Left colon (tissue), 2 donors: ENCODE measurements around the gene BCAR1. TPM values are rescaled to one million over a fixed set of nuclear protein-coding genes. Genes with fewer than 3 reads are reported as not detected.
"Not testable (repeated sequence)": the region's sequence is repeated elsewhere in the genome, so short reads cannot be mapped to it uniquely, and the experiment has no call there.

Experiments used
- ATAC-seq: fragments of 200-7000 bp; cut with Tn5 transposase; one replicate; pipeline ENCODE4 v1.9.1; 2020; ENCODE audit warnings: mild to moderate bottlenecking, moderate library complexity
- DNase-seq, 2 donors: peaks; one replicate each; pipeline ENCODE4 v3.0.0-alpha.2; 2020
- intact Hi-C, 2 donors: fragments of 100-400 bp; cut with DNase I in 1 of 2; cut with micrococcal nuclease in 1 of 2; formaldehyde crosslinking; loops; one replicate each; pipeline versions ENCODE4 v1.11.2 to v1.14.0; 2022; cut with DNase I, micrococcal nuclease
- total RNA-seq, 2 donors: library from RNA; stranded (reverse); fragmentation: NEBNext Ultra II Directional; extraction: Animal tissue kit (Norgen Biotek cat#: 25700); gene quantifications; one replicate each; pipeline ENCODE4 v1.2.1, GENCODE V29; 2021
- donor health status: DM: no; HTN: no; CAD: no.
- donor health status: DM: yes; HTN: yes; CAD: no.

Gene BCAR1
- total RNA-seq, 2 donors from 2014 or later: 139 to 145 TPM

DNA sequence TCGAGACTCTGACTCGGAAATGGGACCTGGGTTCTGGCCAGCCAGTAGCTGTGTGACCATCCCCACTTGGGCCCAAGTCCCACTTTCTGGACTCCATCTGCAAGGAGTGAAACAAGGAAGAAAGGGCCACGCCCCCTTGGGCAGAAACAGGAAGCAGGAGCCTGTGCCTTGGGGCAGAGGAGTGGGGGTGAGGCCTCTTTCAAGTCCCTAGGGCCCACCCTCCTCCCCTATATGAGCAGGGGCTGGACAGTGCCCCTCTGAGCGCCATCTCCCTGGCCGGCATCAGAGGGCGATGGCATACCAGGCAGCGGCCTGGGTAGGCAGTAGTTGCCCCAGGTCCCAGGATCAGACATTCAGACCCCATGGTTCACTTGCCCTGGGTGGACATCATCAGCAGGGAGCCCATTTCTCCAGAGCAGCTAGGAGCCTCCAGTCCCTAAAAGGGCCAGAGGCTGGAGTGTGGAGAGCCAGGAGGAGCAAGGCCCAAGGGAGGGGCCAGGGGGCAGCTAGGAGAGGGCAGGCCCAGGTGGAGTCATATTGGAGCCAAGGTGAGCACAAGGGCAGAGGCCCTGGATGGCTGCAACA is 7.1 kb downstream of the BCAR1 start:
- intact Hi-C loops: no loop called here
- ATAC-seq: peak; percentile 37
- peak; percentile 65 to 69 for DNase-seq

- no peak for DNase-seq
- no peak for ATAC-seq
- intact Hi-C loops: no loop called here
Measured at GRCh38 chr16:75243667-75244224, 7.7 kb downstream of the BCAR1 start.

GRCh38 chr16:75242436-75243078 is 8.9 kb downstream of the BCAR1 start:
- DNase-seq, intact Hi-C loops, ATAC-seq: not testable (repeated sequence)

GRCh38 chr16:75241955-75242354 is 9.5 kb downstream of the BCAR1 start:
- no peak for ATAC-seq
- intact Hi-C loops: no loop called here
- no peak for DNase-seq

DNA sequence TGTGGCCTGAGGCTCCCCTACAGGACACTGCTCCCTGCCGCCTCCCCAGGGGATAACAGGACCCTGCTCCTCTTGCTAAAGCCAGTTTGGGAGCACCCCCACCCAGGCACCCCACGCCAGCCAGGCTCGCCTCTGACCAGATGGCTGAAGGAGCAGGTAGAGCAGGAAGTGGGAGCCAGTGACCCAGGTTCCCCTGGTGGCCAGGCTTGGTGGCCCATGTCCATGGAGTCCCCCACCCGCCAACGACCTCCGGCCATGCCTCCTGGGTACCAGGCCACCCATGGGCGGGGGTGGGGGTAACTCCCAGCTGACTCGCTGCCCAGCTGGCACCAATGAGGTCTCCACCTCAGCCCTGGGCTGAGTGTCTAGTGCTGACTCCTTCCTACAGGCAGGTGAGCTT is 10.0 kb downstream of the BCAR1 start:
- intact Hi-C loops: no loop called here
- ATAC-seq: no peak
- DNase-seq: no peak

- DNase-seq, intact Hi-C loops, ATAC-seq: not testable (repeated sequence)
Measured at GRCh38 chr16:75240633-75241032, 10.8 kb downstream of the BCAR1 start.

- intact Hi-C loops: loop anchor here in 1 of 2 donors (10.0 kb wide), 1 partner anchor 155 kb away; no protein-coding TSS in a partner anchor
- DNase-seq (peak in 1 of 2 donors; percentile 20), ATAC-seq (no peak)
Measured at GRCh38 chr16:75239542-75240122, 11.8 kb downstream of the BCAR1 start.

GRCh38 chr16:75238853-75239541 is 12.4 kb downstream of the BCAR1 start:
- intact Hi-C loops: loop anchor here in 1 of 2 donors (10.0 kb wide), 1 partner anchor 156 kb away; no protein-coding TSS in a partner anchor
- DNase-seq (no peak), ATAC-seq (no peak)

DNA sequence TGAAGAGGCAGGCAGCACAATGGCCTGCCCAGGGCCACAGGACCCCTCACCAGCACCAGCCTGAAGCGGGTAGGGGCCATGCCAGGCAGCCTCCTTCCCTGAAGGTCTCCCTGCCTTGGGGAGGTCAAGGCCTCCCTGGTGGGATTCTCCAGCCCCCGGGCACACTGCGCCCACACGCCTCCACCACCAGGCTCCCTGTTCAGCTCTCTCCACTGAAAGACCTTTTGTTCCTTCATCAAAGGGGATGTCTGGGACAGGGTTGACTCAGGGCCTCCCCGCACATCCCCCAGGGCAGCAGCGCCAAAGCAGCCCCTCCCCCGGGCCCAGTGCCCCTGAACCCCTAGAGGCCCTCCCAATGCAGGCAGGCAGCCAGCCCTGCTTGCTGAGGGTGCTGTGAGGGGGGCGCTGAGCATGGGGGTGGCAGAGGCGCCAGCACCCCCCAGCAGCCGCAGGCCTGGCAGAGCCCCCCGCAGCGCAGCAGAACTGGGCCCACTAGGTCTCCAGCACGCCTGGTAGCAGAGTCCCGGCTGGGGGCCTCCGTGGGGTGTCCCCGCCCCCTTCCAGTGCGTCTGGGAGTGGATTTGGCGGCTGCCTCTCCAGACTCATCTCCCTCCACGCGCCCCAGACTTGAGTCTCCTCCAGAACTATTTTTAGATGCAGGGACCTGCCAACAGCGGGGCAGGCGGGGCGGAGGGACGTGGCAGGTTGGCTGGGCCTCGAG is 13.1 kb downstream of the BCAR1 start:
- intact Hi-C loops: loop anchor here in 1 of 2 donors (10.0 kb wide), 1 partner anchor 157 kb away; no protein-coding TSS in a partner anchor
- ATAC-seq (no peak), DNase-seq (peak in 1 of 2 donors; percentile 75)

GRCh38 chr16:75237398-75238131 is 13.9 kb downstream of the BCAR1 start:
- ATAC-seq (no peak), DNase-seq (no peak)
- intact Hi-C loops: loop anchor here in 1 of 2 donors (10.0 kb wide), 1 partner anchor 157 kb away; no protein-coding TSS in a partner anchor

- ATAC-seq (no peak), DNase-seq (no peak)
- intact Hi-C loops: loop anchor here in 1 of 2 donors (10.0 kb wide), 1 partner anchor 158 kb away; no protein-coding TSS in a partner anchor
Measured at GRCh38 chr16:75236736-75237397, 14.6 kb downstream of the BCAR1 start.

GRCh38 chr16:75236232-75236631 is 15.2 kb downstream of the BCAR1 start:
- intact Hi-C loops: loop anchor here in 1 of 2 donors (10.0 kb wide), 1 partner anchor 159 kb away; no protein-coding TSS in a partner anchor
- ATAC-seq (no peak), DNase-seq (no peak)

DNA sequence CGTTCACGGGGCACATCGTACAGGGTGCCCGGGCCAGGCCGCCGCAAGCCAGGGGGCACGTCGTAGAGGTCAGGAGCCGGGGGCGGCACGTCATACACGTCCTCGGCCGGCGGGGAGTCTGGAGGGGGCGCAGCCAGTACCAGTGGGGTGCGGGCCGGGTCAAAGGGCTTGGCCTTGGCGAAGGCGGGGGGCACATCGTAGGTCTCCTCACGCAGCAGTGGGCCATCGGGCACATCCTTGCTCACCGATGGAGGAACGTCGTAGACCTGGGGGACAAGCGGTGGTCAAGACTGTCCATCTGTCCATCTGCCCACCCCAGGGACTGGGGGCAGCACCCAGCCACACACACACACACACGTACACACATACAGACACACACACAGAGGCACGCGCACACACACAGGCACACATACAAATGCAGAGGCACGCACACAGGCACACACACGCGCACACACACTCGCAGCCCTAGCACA is 15.7 kb downstream of the BCAR1 start:
- intact Hi-C loops: loop anchor here in 1 of 2 donors (10.0 kb wide), 1 partner anchor 159 kb away; no protein-coding TSS in a partner anchor
- DNase-seq (no peak), ATAC-seq (no peak)

GRCh38 chr16:75234856-75235696 is 16.3 kb downstream of the BCAR1 start:
- no peak for DNase-seq
- intact Hi-C loops: loop anchor here (5.0 to 10.0 kb wide), 2 partner anchors 152 to 160 kb away; no protein-coding TSS in a partner anchor
- no peak for ATAC-seq

DNA sequence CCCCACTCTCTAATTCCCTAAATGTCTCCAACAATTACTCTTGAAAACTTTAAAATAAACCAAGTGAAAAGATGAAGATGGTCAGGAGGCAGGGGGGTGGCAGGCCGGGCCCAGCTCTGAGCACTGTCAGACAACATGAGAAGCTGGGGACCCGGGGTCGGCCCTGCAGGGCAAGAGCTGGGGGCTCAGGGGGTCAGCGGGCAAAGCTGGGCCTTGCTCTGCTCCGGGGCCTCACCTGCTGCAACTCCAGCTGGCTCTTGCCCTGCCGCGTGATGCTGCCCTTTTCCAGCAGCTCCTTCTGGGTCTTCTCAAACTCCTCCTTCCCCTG is 17.8 kb downstream of the BCAR1 start:
- DNase-seq (no peak), ATAC-seq (no peak)
- intact Hi-C loops: loop anchor here (5.0 to 10.0 kb wide), 2 partner anchors 154 to 161 kb away; no protein-coding TSS in a partner anchor

- DNase-seq (no peak), ATAC-seq (no peak)
- intact Hi-C loops: loop anchor here (5.0 to 10.0 kb wide), 2 partner anchors 156 to 163 kb away; no protein-coding TSS in a partner anchor
Measured at GRCh38 chr16:75231570-75231969, 19.9 kb downstream of the BCAR1 start.
